Measurements from ENCODE around the gene FUOM.

- no peak for TF ChIP-seq SP1 (IDR thresholded peaks at IDR 0.05)
- no peak for TF ChIP-seq NFRKB (IDR thresholded peaks at IDR 0.05)
- TF ChIP-seq FOXM1 (IDR thresholded peaks at IDR 0.05; ENCODE audit: borderline replicate concordance) = no peak
Measured at GRCh38 chr10:133324198-133324792, 33.5 kb downstream of the FUOM start.
